Right lobe of liver (tissue), 6 donors: ENCODE measurements around the gene SLC39A12. TPM values are rescaled to one million over a fixed set of nuclear protein-coding genes. Genes with fewer than 3 reads are reported as not detected.

ENCODE experiments used
- ATAC-seq, 4 donors: fragments of 200-7000 bp; cut with Tn5 transposase; one replicate each; pipeline ENCODE4 v1.9.1; 2020; ENCODE audit warnings: mild to moderate bottlenecking in 4 of 4, moderate library complexity in 4 of 4
- DNase-seq, 3 donors: peaks; one replicate each; pipeline ENCODE4 v3.0.0-alpha.2; 2020
- H3K27ac ChIP-seq, 3 donors: fragments of 200-600 bp; one replicate each; pipeline ENCODE4 v1.8.0; 2022
- H3K27me3 ChIP-seq, 2 donors: fragments of 200-600 bp; one replicate each; pipeline ENCODE4 v1.8.0; 2022
- H3K36me3 ChIP-seq, 4 donors: fragments of 200-600 bp; sonication (generic) in 1 of 4; one replicate each; pipeline versions ENCODE4 v1.5.1 to v1.8.0; 2017 to 2022; ENCODE audit warnings: control low read depth in 1 of 4
- H3K4me1 ChIP-seq, 4 donors: fragments of 200-600 bp; sonication (generic) in 1 of 4; one replicate each; pipeline versions ENCODE4 v1.5.1 to v1.8.0; 2017 to 2022; ENCODE audit warnings: control low read depth in 1 of 4
- H3K4me3 ChIP-seq, 3 donors: fragments of 200-600 bp; one replicate each; pipeline ENCODE4 v1.8.0; 2022
- H3K9me3 ChIP-seq, 4 donors: fragments of 200-600 bp; sonication (generic) in 1 of 4; one replicate each; pipeline versions ENCODE4 v1.5.1 to v1.8.0; 2017 to 2022; ENCODE audit warnings: control low read depth in 1 of 4
- CTCF ChIP-seq, 4 donors: fragments of 200-600 bp in 3 of 4; fragments of 450-650 bp in 1 of 4; IDR thresholded peaks; one replicate each; pipeline versions ENCODE4 v1.5.1 to v1.8.0; 2016 to 2022; ENCODE audit warnings: antibody characterized with exemption in 4 of 4, mild to moderate bottlenecking in 2 of 4
- POLR2A ChIP-seq: fragments of 450-650 bp; IDR thresholded peaks from one replicate; pipeline ENCODE4 v1.6.1; 2017; ENCODE audit warnings: antibody characterized with exemption, mild to moderate bottlenecking
- WGBS: methylation state at CpG from one replicate; pipeline ENCODE4 v1.1.6; 2018; ENCODE audit warnings: low coverage, low lambda C conversion rate; ENCODE audit not compliant: insufficient coverage; ENCODE audit errors: missing lambda C conversion rate; 5-methylcytosine and 5-hydroxymethylcytosine counted together
- intact Hi-C, 2 donors: fragments of 100-400 bp; cut with DNase I; formaldehyde crosslinking; loops; one replicate each; pipeline versions ENCODE4 v1.11.2 to v1.14.1; 2022
- long read RNA-seq: library from polyadenylated mRNA; unstranded; transcript quantifications from one replicate; pipeline ENCODE4 v2.0.0, GENCODE V29; 2019
- total RNA-seq, 6 experiments: library from RNA; depleted of rRNA in 2 of 6; stranded (reverse); fragments of >200 nt in 2 of 6; fragmentation: NEBNext Ultra II Directional in 3 of 6; extraction: Animal tissue kit (Norgen Biotek cat#: 25700) in 3 of 6; gene quantifications; one replicate each; pipeline versions ENCODE4 v1.1.0 to v1.2.4, GENCODE V29; 2016 to 2023
- donor health status: DM: no; HTN: yes; CAD: no.
- donor health status: DM: no; HTN: no; CAD: no.
- donor health status: DM: no; HTN: no; CAD: no.
- donor health status: DM: no; HTN: yes; CAD: no.
- donor health status: DM: no; HTN: yes; CAD: no.

Gene SLC39A12
- total RNA-seq: under 1 TPM in 2 of 6 experiments, not detected in 4; 0.10 to 0.11 TPM
- long read RNA-seq: 0 reads

DNA sequence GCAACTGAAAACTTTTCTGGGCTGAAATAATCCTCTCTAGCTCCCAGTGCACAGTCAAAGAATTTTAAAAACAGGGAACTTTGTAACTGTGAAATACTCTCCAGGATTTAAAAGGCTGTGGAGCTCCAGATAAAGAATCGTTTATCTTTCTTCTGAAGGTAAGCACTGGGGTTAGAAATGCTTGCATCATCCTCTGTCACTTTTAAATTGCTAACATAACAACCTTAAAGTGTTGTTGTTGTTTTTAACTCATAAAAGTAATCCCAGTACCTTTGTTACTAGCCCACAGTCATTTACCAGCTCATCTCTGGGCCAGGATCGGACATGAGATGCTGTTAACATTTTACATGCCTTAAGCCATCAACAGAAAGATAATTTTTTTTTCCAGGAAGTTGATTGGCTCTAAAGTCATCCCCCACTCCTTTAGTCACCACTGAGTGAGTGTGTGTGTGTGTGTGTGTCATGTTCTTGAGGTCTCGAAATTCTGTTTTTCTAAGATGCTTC is at the start of gene SLC39A12:
Gene SLC39A12, plus strand, starts transcription at position 51 of the 504 bp plus-strand sequence. CDS start 1,359 bp downstream, outside the sequence.
- intact Hi-C loops: no loop called here
- TF ChIP-seq POLR2A: no peak
- TF ChIP-seq CTCF (IDR thresholded peaks at IDR 0.05): no peak
- no peaks in the 10 kb centered on the region for H3K9me3 ChIP-seq
- 16% methylated on average over 3 of the region's 3 CpGs for WGBS
- ATAC-seq (no peak), DNase-seq (no peak)
- no peak within 1 kb of the TSS for H3K4me3 ChIP-seq
- H3K36me3 ChIP-seq: no peaks in the 10 kb centered on the region
- no peak within 1 kb of the TSS for H3K27ac ChIP-seq
- H3K27me3 ChIP-seq: no peaks in the 10 kb centered on the region
- H3K4me1 ChIP-seq: no peaks in the 10 kb centered on the region

DNA sequence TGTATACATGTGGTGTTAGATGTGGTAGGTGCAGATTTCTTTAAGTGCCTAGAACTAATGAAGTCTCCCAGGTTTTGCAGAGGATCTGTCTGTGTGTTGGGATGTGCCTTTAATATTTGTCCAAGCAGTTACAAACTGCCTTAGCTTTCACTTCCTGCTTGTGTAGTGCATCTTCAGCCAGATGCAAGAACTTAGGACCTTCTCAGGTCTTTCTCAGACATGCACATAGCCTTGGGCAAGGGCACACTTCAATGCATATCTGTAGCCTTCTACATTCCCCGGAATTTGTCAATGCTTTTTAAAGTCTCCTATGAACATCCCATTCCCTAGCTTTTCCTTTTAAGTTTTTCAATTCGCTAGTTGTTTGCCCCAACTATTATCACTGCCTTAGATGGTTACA is 47.2 kb upstream of the SLC39A12 start:
- H3K27ac ChIP-seq: no peak overlapping the region
- DNase-seq (no peak), ATAC-seq (no peak)
- no peaks in the 10 kb centered on the region for H3K9me3 ChIP-seq
- intact Hi-C loops: no loop called here
- TF ChIP-seq POLR2A (no peak), CTCF (IDR thresholded peaks at IDR 0.05) (no peak)
- no peaks in the 10 kb centered on the region for H3K27me3 ChIP-seq
- H3K4me1 ChIP-seq: no peaks in the 10 kb centered on the region
- 54% methylated on average over 2 of the region's 2 CpGs for WGBS
- peaks cover 0 to 7% (median 0%) of the 10 kb centered on the region in 4 donors for H3K36me3 ChIP-seq
- no peak overlapping the region for H3K4me3 ChIP-seq

- no peak for TF ChIP-seq CTCF (IDR thresholded peaks at IDR 0.05)
- TF ChIP-seq POLR2A: no peak
- Histone ChIP-seq H3K4me1 (no peaks in the 10 kb centered on the region), H3K4me3 (no peak overlapping the region), H3K27me3 (no peaks in the 10 kb centered on the region), H3K36me3 (peaks cover 0 to 7% (median 0%) of the 10 kb centered on the region in 4 donors), H3K27ac (no peak overlapping the region), H3K9me3 (no peaks in the 10 kb centered on the region)
- DNase-seq (no peak), ATAC-seq (no peak)
- 57% methylated on average over 3 of the region's 3 CpGs for WGBS
- intact Hi-C loops: no loop called here
These were observed 46.2 kb upstream of the SLC39A12 start for GRCh38 chr10:17905491-17905890.

DNA sequence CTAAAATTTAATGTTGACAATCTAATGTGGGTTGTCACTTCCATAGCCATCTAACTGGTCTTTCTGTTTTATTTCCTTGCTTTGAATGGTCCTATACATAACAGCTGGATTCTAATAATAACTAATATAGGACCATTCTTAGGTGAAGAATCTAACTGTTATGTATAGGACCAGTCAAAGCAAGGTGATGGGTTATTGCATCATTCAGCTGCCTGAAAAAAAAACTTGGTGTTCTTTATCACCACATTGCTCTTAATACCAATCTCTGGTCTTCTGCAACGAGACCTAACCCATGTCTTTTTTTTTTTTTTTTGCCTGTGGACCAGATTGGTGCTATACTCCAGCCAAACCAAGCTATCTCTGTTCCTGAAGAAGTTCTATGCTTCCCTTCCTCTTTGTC is 45.7 kb upstream of the SLC39A12 start:
- Histone ChIP-seq H3K4me3 (no peak overlapping the region), H3K4me1 (no peaks in the 10 kb centered on the region), H3K9me3 (no peaks in the 10 kb centered on the region), H3K27me3 (no peaks in the 10 kb centered on the region), H3K36me3 (peaks cover 0 to 7% (median 0%) of the 10 kb centered on the region in 4 donors), H3K27ac (no peak overlapping the region)
- no peak for TF ChIP-seq CTCF (IDR thresholded peaks at IDR 0.05)
- TF ChIP-seq POLR2A: no peak
- 21% methylated on average over 1 of the region's 1 CpG for WGBS
- DNase-seq (no peak), ATAC-seq (no peak)
- intact Hi-C loops: no loop called here

DNA sequence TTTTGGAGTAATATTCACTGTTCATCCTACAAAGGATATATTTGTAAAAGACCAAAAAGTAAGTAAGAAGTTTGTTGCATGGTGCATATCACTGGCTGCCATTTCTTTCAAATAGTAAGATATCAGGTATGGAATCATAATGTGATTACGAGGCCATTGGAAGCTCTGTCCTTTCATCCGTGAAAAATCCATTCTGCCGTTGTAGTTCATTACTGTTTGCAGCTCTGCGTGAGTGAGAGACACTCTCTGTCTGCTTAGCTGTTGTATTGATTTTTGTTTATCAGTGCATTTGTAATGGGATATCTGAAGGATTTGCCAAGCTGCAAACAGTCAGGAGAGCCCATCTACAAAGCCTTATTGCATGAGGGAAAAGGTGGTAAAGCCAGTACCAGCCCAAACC is 44.1 kb upstream of the SLC39A12 start:
- H3K9me3 ChIP-seq: no peaks in the 10 kb centered on the region
- no peaks in the 10 kb centered on the region for H3K4me1 ChIP-seq
- ATAC-seq (no peak), DNase-seq (no peak)
- TF ChIP-seq CTCF (IDR thresholded peaks at IDR 0.05): no peak
- 33% methylated on average over 4 of the region's 4 CpGs for WGBS
- H3K27me3 ChIP-seq: no peaks in the 10 kb centered on the region
- H3K4me3 ChIP-seq: no peak overlapping the region
- intact Hi-C loops: no loop called here
- no peak overlapping the region for H3K27ac ChIP-seq
- H3K36me3 ChIP-seq: peaks cover 0 to 7% (median 0%) of the 10 kb centered on the region in 4 donors
